ENCODE data around the gene LEAP2. TPM values are rescaled to one million over a fixed set of nuclear protein-coding genes. Genes with fewer than 3 reads are reported as not detected.

Gene LEAP2
- total and polyA plus RNA-seq, 2 of the 4 experiments (the other 2 are of a cell fraction), result under 0.01 to 0.36 TPM

- Histone ChIP-seq H3K23ac (ENCODE audit: low read depth, low read length) (peak within 1 kb of the TSS; percentile 74), H2BK120ac (ENCODE audit: low read depth, low read length) (peak within 1 kb of the TSS; percentile 56), H3K14ac (replicated peaks; ENCODE audit: low read depth, low read length) (peak within 1 kb of the TSS; percentile 67), H3K4ac (ENCODE audit: low read depth, low read length) (peak within 1 kb of the TSS; percentile 75), H2AK5ac (ENCODE audit: low read depth, low read length) (peak within 1 kb of the TSS; percentile 69), H3K56ac (ENCODE audit: extremely low read depth, insufficient read depth, low read length) (peak within 1 kb of the TSS; percentile 62), H3K36me3 (ENCODE audit: control insufficient read depth, insufficient read depth, low read length) (peaks cover 16% of the 10 kb centered on the region), H2AK9ac (replicated peaks; ENCODE audit: low read depth, low read length, poor library complexity) (peak within 1 kb of the TSS; percentile 97), H2BK20ac (ENCODE audit: low read depth, low read length) (no peak within 1 kb of the TSS), H3K4me1 (ENCODE audit: control insufficient read depth, insufficient read depth, low read length) (peaks cover 3% of the 10 kb centered on the region; the same call in 1 of the 2 replicates), H3K4me2 (ENCODE audit: low read depth, low read length) (peak within 1 kb of the TSS; percentile 100), H2BK15ac (ENCODE audit: low read depth, low read length) (no peak within 1 kb of the TSS), H2AFZ (replicated peaks; ENCODE audit: low read length, poor library complexity) (peak within 1 kb of the TSS; percentile 97), H4K20me1 (ENCODE audit: insufficient read depth, low read length) (peaks cover 13% of the 10 kb centered on the region; the same call in 1 of the 2 replicates), H3K27me3 (ENCODE audit: control insufficient read depth, insufficient read depth, low read length) (no peaks in the 10 kb centered on the region), H4K8ac (ENCODE audit: low read depth in 2 of 2, low read length in 2 of 2) (peak within 1 kb of the TSS; percentile 77 to 91), H3K18ac (ENCODE audit: low read depth, low read length) (peak within 1 kb of the TSS; percentile 1; the same call in 1 of the 2 replicates), H3K9ac (ENCODE audit: low read depth, low read length) (peak within 1 kb of the TSS; percentile 83), H4K5ac (ENCODE audit: low read depth, low read length) (peak within 1 kb of the TSS; percentile 89), H4K91ac (ENCODE audit: insufficient read depth, low read depth, low read length) (peak within 1 kb of the TSS; percentile 47), H3K9me1 (ENCODE audit: insufficient read depth, low read length) (peaks cover 5% of the 10 kb centered on the region), H2BK5ac (ENCODE audit: low read depth, low read length, poor library complexity, severe bottlenecking) (peak within 1 kb of the TSS; percentile 66), H3K9me3 (ENCODE audit: control insufficient read depth, insufficient read depth, low read length) (no peaks in the 10 kb centered on the region), H3K4me3 (ENCODE audit: insufficient read depth, low read depth, low read length) (peak within 1 kb of the TSS; percentile 81), H3K27ac (ENCODE audit: insufficient read depth, low read length) (peak within 1 kb of the TSS; percentile 73), H3K79me1 (ENCODE audit: low read depth in 1 of 2, low read length in 2 of 2) (peaks cover 9 to 28% of the 10 kb centered on the region in 2 experiments)
- CTCF ChIA-PET, result interaction anchor here (0.7 to 2.0 kb wide), 4 partner anchors 11 to 38 kb away, joined by 3 to 7 read pairs (median 4); partner anchors contain the start of gene SHROOM1
- DNase-seq (peak; percentile 100), ATAC-seq (ENCODE audit: low read depth) (peak; percentile 99)
- dilution Hi-C loops (cut with HindIII; ENCODE audit: low sequenced_read_pairs, unreplicated experiment), result no loop called here
- in situ Hi-C loops (cut with MboI; ENCODE audit: low sequenced_read_pairs), result no loop called here
- 1% methylated on average over 23 of the region's 55 CpGs; no CpG with 5 or more reads in 1 of the 2 experiments for WGBS, 2 experiments (ENCODE audit: extremely low coverage in 2 of 2, insufficient read length in 1 of 2)
- POLR2A ChIA-PET (ENCODE audit: unreplicated experiment), result interaction anchor here (1.4 kb wide), 1 partner anchor 85 kb away, joined by 4 read pairs; no protein-coding TSS in a partner anchor
- intact Hi-C loops (cut with micrococcal nuclease), result loop anchor here (1.0 to 5.0 kb wide), 3 partner anchors 36 to 481 kb away; partner anchors contain the start of gene SHROOM1
- no TSS peak for BruUV-seq (replicated peaks)
- TF ChIP-seq RCOR1 (IDR thresholded peaks at IDR 0.05; ENCODE audit: insufficient replicate concordance, low read length), result no peak
- TF ChIP-seq CHD1 (IDR thresholded peaks at IDR 0.05; ENCODE audit: low read depth, low read length), result peak; percentile 99
- peak; percentile 52 for TF ChIP-seq RAD21 (IDR thresholded peaks at IDR 0.05; ENCODE audit: low read length)
- no peak for TF ChIP-seq NFE2L2 (IDR thresholded peaks at IDR 0.05; ENCODE audit: low read depth, low read length)
- peak; percentile 22; the same call in 1 of the 2 replicates for TF ChIP-seq MXI1 (IDR thresholded peaks at IDR 0.05; ENCODE audit: borderline replicate concordance, low read depth, low read length)
- peak; percentile 57; the same call in 1 of the 2 replicates for TF ChIP-seq MAZ (IDR thresholded peaks at IDR 0.05; ENCODE audit: borderline replicate concordance, low read depth, low read length)
- TF ChIP-seq CEBPB (IDR thresholded peaks at IDR 0.05; ENCODE audit: low read depth, low read length), result peak; percentile 45; the same call in 1 of the 2 replicates
- peak; percentile 95 for TF ChIP-seq POLR2A (IDR thresholded peaks at IDR 0.05; ENCODE audit: low read depth, low read length)
- TF ChIP-seq USF2 (IDR thresholded peaks at IDR 0.05; ENCODE audit: low read depth, low read length), result peak; percentile 82
- TF ChIP-seq BHLHE40 (IDR thresholded peaks at IDR 0.05; ENCODE audit: low read depth, low read length), result peak; percentile 97
- no peak for TF ChIP-seq ELK1 (IDR thresholded peaks at IDR 0.05; ENCODE audit: borderline replicate concordance, low read depth, low read length)
- peak; percentile 49 for TF ChIP-seq SMC3 (IDR thresholded peaks at IDR 0.05; ENCODE audit: low read depth, low read length)
- no peak for TF ChIP-seq MAFK (IDR thresholded peaks at IDR 0.05; ENCODE audit: low read depth, low read length)
Measured at GRCh38 chr5:132866342-132867045, 7.0 kb upstream of the LEAP2 start, which contains the start of the genes GDF9 and UQCRQ. GDF9 (minus strand) TSS chr5:132866469; CDS start chr5:132864533, 1,936 bp downstream. UQCRQ (plus strand) TSS chr5:132866642; CDS start chr5:132866882, 240 bp downstream.
